CD4-positive, alpha-beta T cell treated with Interleukin-2 at 100 ng/mL for 4 hours (primary cell): Measurements from ENCODE around the gene PLCG1.

Experiments
- DNase-seq: peaks from one replicate; pipeline ENCODE4 v3.0.0-alpha.2; 2020; ENCODE audit warnings: low spot score

Gene PLCG1

DNA sequence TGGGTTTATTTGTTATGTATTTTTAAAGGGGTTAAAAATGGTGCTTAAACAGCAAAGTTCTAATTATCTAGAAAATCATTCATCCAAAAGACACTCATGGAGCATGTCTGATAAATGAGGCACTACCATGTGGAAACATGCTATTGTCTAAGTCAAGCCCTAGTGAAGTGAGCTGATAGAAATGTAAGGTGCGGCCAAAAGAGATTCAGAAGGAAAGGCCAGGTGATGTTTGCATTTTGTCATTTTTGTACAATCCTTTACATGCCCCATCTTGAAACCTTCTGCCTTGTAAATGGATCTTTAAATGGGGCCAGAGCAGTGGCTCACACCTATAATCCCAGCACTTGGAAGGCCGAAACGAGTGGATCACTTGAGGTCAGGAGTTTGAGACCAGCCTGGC is 77.3 kb downstream of the PLCG1 start:
- DNase-seq: no peak

GRCh38 chr20:41217422-41217821 is 80.1 kb downstream of the PLCG1 start:
- DNase-seq: no peak

GRCh38 chr20:41218466-41218865 is 81.1 kb downstream of the PLCG1 start:
- DNase-seq: no peak

- no peak for DNase-seq
Observed at GRCh38 chr20:41219824-41220223, 82.5 kb downstream of the PLCG1 start.

- DNase-seq: no peak
Observed at GRCh38 chr20:41221614-41222218, 84.4 kb downstream of the PLCG1 start.

GRCh38 chr20:41222296-41222695 is 85.0 kb downstream of the PLCG1 start:
- no peak for DNase-seq

GRCh38 chr20:41222703-41223102 is 85.4 kb downstream of the PLCG1 start:
- DNase-seq: no peak

DNA sequence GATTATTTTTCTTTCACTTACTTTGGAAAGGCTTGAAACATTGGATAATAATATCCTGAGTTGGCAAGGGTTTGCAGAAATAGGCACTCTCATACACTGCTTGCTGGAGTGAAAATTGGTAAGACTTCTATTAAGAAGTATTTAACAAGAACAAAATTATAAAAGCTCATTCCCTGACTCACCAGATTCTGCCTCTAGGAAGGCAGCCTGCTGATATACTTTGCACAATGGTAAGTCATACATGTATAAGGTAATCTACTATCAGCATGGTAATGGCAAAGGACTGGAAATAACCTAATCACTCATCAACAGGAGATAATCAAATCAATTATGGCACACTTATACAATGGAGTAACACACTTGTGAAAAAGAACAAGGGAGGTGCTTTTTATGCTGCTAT is 85.8 kb downstream of the PLCG1 start:
- DNase-seq: no peak

- no peak for DNase-seq
Observed at GRCh38 chr20:41224281-41224680, 86.9 kb downstream of the PLCG1 start.

DNA sequence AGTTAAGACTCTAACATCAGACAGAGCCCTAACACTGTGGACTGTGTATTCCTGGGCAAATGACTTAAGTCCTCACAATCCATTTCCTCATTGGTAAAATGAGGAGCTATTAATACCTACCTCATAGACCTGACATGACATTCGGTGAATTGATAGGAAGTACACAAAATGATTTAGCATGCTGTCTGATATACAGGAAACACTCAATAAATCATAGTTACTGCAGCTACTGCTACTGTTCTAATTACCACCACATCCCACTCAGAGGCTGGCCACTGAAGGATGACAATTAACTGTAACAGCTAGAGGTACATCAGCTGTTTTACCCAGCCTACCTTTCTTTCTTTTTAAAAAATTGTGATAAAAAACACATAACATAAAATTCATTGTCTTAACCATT is 87.7 kb downstream of the PLCG1 start:
- DNase-seq: no peak

DNA sequence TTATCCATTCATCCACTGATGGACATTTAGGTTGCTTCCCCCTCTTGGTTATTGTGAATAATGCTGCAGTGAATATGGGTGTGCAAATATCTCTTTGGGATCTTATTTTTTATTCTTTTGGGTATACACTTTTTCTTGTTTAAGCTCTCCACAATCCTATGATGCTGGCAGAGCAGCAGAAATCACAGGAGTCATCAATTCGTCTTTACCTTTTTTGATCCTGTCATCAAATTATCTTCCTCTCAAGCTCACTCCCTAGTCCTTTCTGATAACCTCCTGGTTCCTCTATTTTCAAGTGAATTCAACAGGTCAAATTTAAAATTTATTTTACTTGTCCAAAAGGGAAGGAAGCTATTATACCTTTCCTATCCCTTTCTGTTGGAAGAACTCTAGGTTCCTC is 89.1 kb downstream of the PLCG1 start:
- no peak for DNase-seq
